Esophagus squamous epithelium (tissue), 4 donors: ENCODE data around the gene TMCO4.

Experiments used
- POLR2A ChIP-seq, 4 donors: fragments of 450-650 bp; IDR thresholded peaks; one replicate each; pipeline ENCODE4 v1.6.1; 2017; ENCODE audit warnings: antibody characterized with exemption in 4 of 4, mild to moderate bottlenecking in 4 of 4, moderate library complexity in 3 of 4
- TF ChIP-seq, protein P1 (sequence below), 6 experiments: fragments of 450-650 bp in 4 of 6; fragments of 200-600 bp in 2 of 6; sonication (generic) in 2 of 6; IDR thresholded peaks; one replicate each; pipeline ENCODE4 v1.5.1; 2016 to 2019; ENCODE audit warnings: antibody characterized with exemption in 6 of 6, mild to moderate bottlenecking in 4 of 6, moderate library complexity in 4 of 6

DNA sequence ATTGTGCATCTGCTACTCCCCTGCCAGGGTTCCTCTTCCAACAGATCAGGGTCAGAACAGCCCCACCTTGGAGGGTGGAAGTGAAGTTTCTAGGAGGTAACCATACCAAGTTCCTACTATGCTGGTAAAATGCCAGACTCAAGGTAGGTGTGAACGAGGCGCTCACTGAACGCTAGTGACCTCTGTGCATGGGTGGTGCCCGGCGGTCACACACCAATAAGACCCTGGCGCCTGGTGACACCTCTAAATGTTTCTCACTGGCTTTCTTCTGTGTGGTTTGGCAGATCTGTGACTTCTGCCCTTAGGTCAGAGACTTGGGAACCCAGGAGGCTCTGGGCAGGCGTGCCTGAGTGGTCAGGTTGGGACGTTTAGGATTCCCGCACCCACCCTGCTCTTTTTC, 55.9 kb downstream of the TMCO4 start:
- TF ChIP-seq, protein P1, sequence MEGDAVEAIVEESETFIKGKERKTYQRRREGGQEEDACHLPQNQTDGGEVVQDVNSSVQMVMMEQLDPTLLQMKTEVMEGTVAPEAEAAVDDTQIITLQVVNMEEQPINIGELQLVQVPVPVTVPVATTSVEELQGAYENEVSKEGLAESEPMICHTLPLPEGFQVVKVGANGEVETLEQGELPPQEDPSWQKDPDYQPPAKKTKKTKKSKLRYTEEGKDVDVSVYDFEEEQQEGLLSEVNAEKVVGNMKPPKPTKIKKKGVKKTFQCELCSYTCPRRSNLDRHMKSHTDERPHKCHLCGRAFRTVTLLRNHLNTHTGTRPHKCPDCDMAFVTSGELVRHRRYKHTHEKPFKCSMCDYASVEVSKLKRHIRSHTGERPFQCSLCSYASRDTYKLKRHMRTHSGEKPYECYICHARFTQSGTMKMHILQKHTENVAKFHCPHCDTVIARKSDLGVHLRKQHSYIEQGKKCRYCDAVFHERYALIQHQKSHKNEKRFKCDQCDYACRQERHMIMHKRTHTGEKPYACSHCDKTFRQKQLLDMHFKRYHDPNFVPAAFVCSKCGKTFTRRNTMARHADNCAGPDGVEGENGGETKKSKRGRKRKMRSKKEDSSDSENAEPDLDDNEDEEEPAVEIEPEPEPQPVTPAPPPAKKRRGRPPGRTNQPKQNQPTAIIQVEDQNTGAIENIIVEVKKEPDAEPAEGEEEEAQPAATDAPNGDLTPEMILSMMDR (IDR thresholded peaks at IDR 0.05): no peak
- TF ChIP-seq POLR2A (IDR thresholded peaks at IDR 0.05): no peak
